SK-N-SH treated with all-trans-retinoic acid at 6 μM for 48 hours (cell line): Measurements from ENCODE around the gene GLMN.

Experiments
- ATAC-seq: fragments of 200-7000 bp; cut with Tn5 transposase; 3 replicates; pipeline ENCODE4 v1.9.1; 2020; ENCODE audit warnings: mild to moderate bottlenecking, moderate library complexity
- ARNTL ChIP-seq: fragments of 450-650 bp; formaldehyde crosslinking; IDR thresholded peaks from 2 replicates; pipeline ENCODE4 v1.5.0; 2020; ENCODE audit warnings: low read depth, mild to moderate bottlenecking, moderate library complexity, borderline replicate concordance
- CSDC2 ChIP-seq: fragments of 250-450 bp; sonication (Bioruptor Pico); IDR thresholded peaks from 2 replicates; pipeline ENCODE4 v1.5.0; 2020; ENCODE audit warnings: mild to moderate bottlenecking, moderate library complexity
- CSRNP3 ChIP-seq: fragments of 250-450 bp; sonication (Bioruptor Pico); IDR thresholded peaks from 2 replicates; pipeline ENCODE4 v1.5.1; 2021; ENCODE audit warnings: mild to moderate bottlenecking, moderate library complexity
- ESRRG ChIP-seq: fragments of 250-450 bp; sonication (Bioruptor Pico); IDR thresholded peaks from 2 replicates; pipeline ENCODE4 v1.6.1; 2021; ENCODE audit warnings: mild to moderate bottlenecking
- GLIS3 ChIP-seq: fragments of 250-450 bp; sonication (Bioruptor Pico); IDR thresholded peaks from 2 replicates; pipeline ENCODE4 v1.5.0; 2020; ENCODE audit warnings: mild to moderate bottlenecking, moderate library complexity
- ISL1 ChIP-seq: fragments of 250-450 bp; sonication (Bioruptor Pico); IDR thresholded peaks from 2 replicates; pipeline ENCODE4 v2.1.2; 2022; ENCODE audit warnings: mild to moderate bottlenecking, moderate library complexity
- OSR1 ChIP-seq: fragments of 250-450 bp; sonication (Bioruptor Pico); IDR thresholded peaks from 2 replicates; pipeline ENCODE4 v1.8.0; 2022; ENCODE audit warnings: moderate library complexity, mild to moderate bottlenecking, inconsistent platforms
- PATZ1 ChIP-seq: fragments of 250-450 bp; sonication (Bioruptor Pico); IDR thresholded peaks from 2 replicates; pipeline ENCODE4 v1.8.0; 2020; ENCODE audit warnings: mild to moderate bottlenecking, moderate library complexity, borderline replicate concordance
- RARB ChIP-seq: fragments of 250-450 bp; sonication (Bioruptor Pico); IDR thresholded peaks from 2 replicates; pipeline ENCODE4 v1.8.0; 2021; ENCODE audit warnings: mild to moderate bottlenecking, moderate library complexity
- SNAI2 ChIP-seq: fragments of 250-450 bp; sonication (Bioruptor Pico); IDR thresholded peaks from 2 replicates; pipeline ENCODE4 v1.5.0; 2020; ENCODE audit warnings: mild to moderate bottlenecking, moderate library complexity
- TCF4 ChIP-seq: fragments of 250-450 bp; sonication (Bioruptor Pico); IDR thresholded peaks from 2 replicates; pipeline ENCODE4 v1.8.0; 2021; ENCODE audit warnings: mild to moderate bottlenecking, moderate library complexity, borderline replicate concordance
- TOX ChIP-seq: fragments of 250-450 bp; sonication (Bioruptor Pico); IDR thresholded peaks from 2 replicates; pipeline ENCODE4 v1.8.0; 2021; ENCODE audit warnings: mild to moderate bottlenecking, moderate library complexity, borderline replicate concordance
- TSHZ2 ChIP-seq: fragments of 250-450 bp; sonication (Bioruptor Pico); IDR thresholded peaks from 2 replicates; pipeline ENCODE4 v1.5.0; 2020; ENCODE audit warnings: mild to moderate bottlenecking, moderate library complexity
- ZC3H10 ChIP-seq: fragments of 250-450 bp; sonication (Bioruptor Pico); IDR thresholded peaks from 2 replicates; pipeline ENCODE4 v1.5.1; 2021; ENCODE audit warnings: mild to moderate bottlenecking, moderate library complexity
- ZFP30 ChIP-seq: fragments of 450-650 bp; formaldehyde crosslinking; IDR thresholded peaks from 2 replicates; pipeline ENCODE4 v1.5.0; 2022; ENCODE audit warnings: mild to moderate bottlenecking, moderate library complexity
- ZNF565 ChIP-seq: fragments of 450-650 bp; formaldehyde crosslinking; conservative IDR thresholded peaks from 2 replicates; pipeline ENCODE4 v1.5.0; 2020; ENCODE audit warnings: low read depth, mild to moderate bottlenecking, moderate library complexity
- ZNF70 ChIP-seq: fragments of 450-650 bp; formaldehyde crosslinking; IDR thresholded peaks from 2 replicates; pipeline ENCODE4 v1.5.0; 2020; ENCODE audit warnings: mild to moderate bottlenecking, moderate library complexity
- ZNF8 ChIP-seq: fragments of 450-650 bp; formaldehyde crosslinking; IDR thresholded peaks from 2 replicates; pipeline ENCODE4 v1.5.0; 2020; ENCODE audit warnings: mild to moderate bottlenecking, moderate library complexity

GLMN gene

GRCh38 chr1:92340154-92340553, 41.4 kb upstream of the GLMN start (continued):
- TF ChIP-seq ARNTL (CRISPR knock-in tag) = no peak

GRCh38 chr1:92333668-92334067, 34.9 kb upstream of the GLMN start:
- no peak for TF ChIP-seq ZFP30 (CRISPR knock-in tag)
- no peak for TF ChIP-seq TSHZ2
- TF ChIP-seq ZNF8 (CRISPR knock-in tag) = no peak
- no peak for TF ChIP-seq TCF4 (CRISPR knock-in tag)
- TF ChIP-seq RARB = no peak
- no peak for TF ChIP-seq ZC3H10
- no peak for ATAC-seq

- no peak for ATAC-seq
- TF ChIP-seq OSR1 (CRISPR knock-in tag) (no peak), ZNF70 (no peak), ZNF565 (CRISPR knock-in tag) (no peak), ZFP30 (CRISPR knock-in tag) (no peak), ISL1 (CRISPR knock-in tag) (no peak), ARNTL (CRISPR knock-in tag) (no peak), TSHZ2 (no peak), PATZ1 (CRISPR knock-in tag) (no peak), RARB (no peak), ESRRG (no peak), SNAI2 (CRISPR knock-in tag) (no peak)
- TF ChIP-seq, all 23 proteins: peak for 0
Measured at GRCh38 chr1:92329347-92330129, 30.8 kb upstream of the GLMN start.

- ATAC-seq = no peak
- TF ChIP-seq OSR1 (CRISPR knock-in tag) (no peak), GLIS3 (no peak), ISL1 (CRISPR knock-in tag) (no peak), CSRNP3 (CRISPR knock-in tag) (no peak), ESRRG (no peak), ZFP30 (CRISPR knock-in tag) (no peak), CSDC2 (no peak), RARB (no peak), ZNF8 (CRISPR knock-in tag) (no peak), ZNF70 (no peak), SNAI2 (CRISPR knock-in tag) (no peak), TOX (CRISPR knock-in tag) (no peak)
Measured at GRCh38 chr1:92327794-92328193, 29.0 kb upstream of the GLMN start.
